CD4-positive, CD25-positive, alpha-beta regulatory T cell (primary cell): ENCODE results near the gene GFRA4. TPM values are rescaled to one million over a fixed set of nuclear protein-coding genes. Genes with fewer than 3 reads are reported as not detected.

Experiments used
- ATAC-seq, 2 donors: fragments of 150-1000 bp; cut with Tn5 transposase; one replicate each; pipeline ENCODE4 v1.10.0; 2021; ENCODE audit warnings: low read depth in 2 of 2, moderate number of reproducible peaks in 2 of 2, moderate library complexity in 1 of 2
- DNase-seq, 3 donors: peaks; one replicate each; pipeline versions ENCODE4 v3.0.0 to v3.0.0-alpha.2; 2012 to 2022; ENCODE audit warnings: mixed read lengths in 1 of 3
- H3K27ac ChIP-seq: one replicate; pipeline ENCODE4 v1.7.0; 2013; ENCODE audit warnings: mild to moderate bottlenecking, low read length; ENCODE audit not compliant: insufficient read depth, poor library complexity, severe bottlenecking
- H3K27me3 ChIP-seq: one replicate; pipeline ENCODE4 v1.7.0; 2013; ENCODE audit warnings: low read length; ENCODE audit not compliant: control insufficient read depth, insufficient read depth
- H3K36me3 ChIP-seq: one replicate; pipeline ENCODE4 v1.7.0; 2013; ENCODE audit warnings: mild to moderate bottlenecking, low read length, moderate library complexity; ENCODE audit not compliant: control insufficient read depth, insufficient read depth
- H3K4me1 ChIP-seq: 2 replicates; pipeline ENCODE4 v1.7.0; 2013; ENCODE audit warnings: mild to moderate bottlenecking, low read length; ENCODE audit not compliant: insufficient read depth, control insufficient read depth, poor library complexity, severe bottlenecking
- H3K4me3 ChIP-seq: one replicate; pipeline ENCODE4 v1.7.0; 2013; ENCODE audit warnings: low read depth, mild to moderate bottlenecking, low read length, moderate library complexity
- H3K9me3 ChIP-seq, 2 experiments: 1 replicate in 1 of 2; 2 replicates in 1 of 2; pipeline ENCODE4 v1.7.0; 2013; ENCODE audit warnings: low read length in 2 of 2, mild to moderate bottlenecking in 1 of 2, moderate library complexity in 1 of 2; ENCODE audit not compliant: control insufficient read depth in 2 of 2
- H3K27ac Mint-ChIP-seq, 3 donors: one replicate each; pipeline ENCODE4 v1.8.0; 2020 to 2022; ENCODE audit warnings: mild to moderate bottlenecking in 3 of 3, mixed read lengths in 3 of 3, moderate library complexity in 2 of 3
- H3K27me3 Mint-ChIP-seq: one replicate; pipeline ENCODE4 v1.8.0; 2022; ENCODE audit warnings: mild to moderate bottlenecking, mixed read lengths
- H3K36me3 Mint-ChIP-seq: one replicate; pipeline ENCODE4 v1.8.0; 2020; ENCODE audit warnings: mixed read lengths
- H3K4me1 Mint-ChIP-seq, 4 donors: one replicate each; pipeline ENCODE4 v1.8.0; 2020 to 2022; ENCODE audit warnings: mixed read lengths in 4 of 4, mild to moderate bottlenecking in 1 of 4
- H3K4me3 Mint-ChIP-seq, 4 donors: one replicate each; pipeline ENCODE4 v1.8.0; 2020 to 2022; ENCODE audit warnings: mild to moderate bottlenecking in 4 of 4, mixed read lengths in 4 of 4, moderate library complexity in 3 of 4
- H3K9me3 Mint-ChIP-seq, 7 donors: one replicate each; pipeline ENCODE4 v1.8.0; 2020 to 2022; ENCODE audit warnings: mixed read lengths in 7 of 7, mild to moderate bottlenecking in 3 of 7, moderate library complexity in 2 of 7
- polyA plus RNA-seq, 4 donors: library from polyadenylated mRNA; unstranded; fragments of 300-500 nt; fragmentation: Illumina TruSeq; gene quantifications; one replicate each; pipeline ENCODE4 v1.2.3, GENCODE V29; 2021
- total RNA-seq: library from RNA; stranded (reverse); gene quantifications from one replicate; pipeline ENCODE4 v1.2.3, GENCODE V29; 2022

Gene GFRA4
- total and polyA plus RNA-seq, 5 donors from 2014 or later: not detected

DNA sequence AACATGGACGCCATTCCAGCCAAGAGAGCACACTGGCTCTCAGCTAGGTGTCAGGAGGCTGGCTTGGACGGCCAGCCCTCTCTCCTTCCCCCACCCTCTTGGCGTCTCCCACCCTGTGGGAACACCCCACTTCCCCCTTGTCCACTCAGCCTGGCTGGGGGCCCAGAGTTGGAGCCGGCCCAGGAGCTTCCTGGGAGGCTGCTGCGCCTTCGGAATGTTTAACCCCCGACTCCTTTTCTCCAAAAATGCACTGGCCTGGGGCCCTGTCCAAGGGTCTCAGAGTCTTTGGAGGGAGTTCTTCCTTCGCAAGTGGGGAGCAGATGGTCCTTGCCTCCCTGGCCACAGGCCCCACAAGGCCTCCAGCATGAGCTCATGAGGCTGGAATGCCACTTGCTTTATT is 14.5 kb upstream of the GFRA4 start:
- Mint-ChIP-seq H3K4me3 (no peak overlapping the region), H3K4me1 (peaks cover 0 to 7% (median 0%) of the 10 kb centered on the region in 4 donors), H3K27me3 (peaks cover 52% of the 10 kb centered on the region), H3K9me3 (peaks cover 0 to 2% (median 0%) of the 10 kb centered on the region in 7 donors), H3K27ac (no peak overlapping the region), H3K36me3 (no peaks in the 10 kb centered on the region)
- DNase-seq (no peak), ATAC-seq (no peak)
- Histone ChIP-seq H3K4me3 (no peak overlapping the region), H3K27me3 (no peaks in the 10 kb centered on the region), H3K27ac (no peak overlapping the region), H3K4me1 (peaks cover 4% of the 10 kb centered on the region), H3K36me3 (no peaks in the 10 kb centered on the region), H3K9me3 (no peaks in the 10 kb centered on the region)

DNA sequence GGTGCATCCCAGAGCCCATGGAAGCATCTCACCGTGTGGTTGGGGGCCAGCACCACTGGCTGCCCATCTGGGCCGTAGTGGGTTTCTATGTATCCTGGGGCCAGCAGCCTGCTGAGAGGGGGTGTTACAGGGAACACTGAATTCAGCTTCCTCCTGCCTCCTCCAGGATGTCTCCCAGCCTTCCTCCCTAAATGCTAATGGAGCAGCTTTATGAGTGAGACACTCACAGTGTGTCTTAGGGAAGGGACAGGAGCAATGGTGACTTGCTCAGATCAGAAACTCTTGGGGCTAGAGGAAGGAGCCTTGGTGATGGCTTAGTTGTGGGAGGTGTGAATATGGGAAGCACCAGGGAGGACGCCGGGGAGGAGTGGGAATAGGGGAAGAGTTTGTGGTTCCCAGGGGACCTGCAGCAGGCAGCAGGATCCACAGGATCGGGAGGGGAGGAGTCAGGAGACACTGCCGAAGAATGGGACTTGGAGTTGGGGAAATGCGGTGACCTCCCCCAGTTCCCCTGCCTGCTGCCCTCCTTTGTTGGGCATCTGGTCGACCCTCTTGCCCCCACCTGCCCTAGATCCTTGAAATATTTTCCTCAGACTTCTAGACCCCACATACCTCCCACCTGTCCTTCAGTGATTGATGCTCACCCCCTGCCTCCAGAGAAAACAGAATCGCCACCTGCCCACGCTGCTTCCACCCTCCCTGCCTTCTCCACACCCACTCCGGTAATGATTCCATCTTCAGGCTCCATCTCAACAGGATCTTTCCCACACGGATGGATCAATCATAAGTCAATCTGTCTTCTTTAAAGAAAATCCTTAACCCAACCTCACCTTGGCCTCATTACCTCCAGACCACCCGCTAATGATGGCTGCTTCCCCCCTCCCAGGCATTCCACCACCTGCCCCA is 12.0 kb upstream of the GFRA4 start:
- DNase-seq (no peak), ATAC-seq (no peak)
- no peak overlapping the region for H3K4me3 ChIP-seq
- H3K9me3 ChIP-seq: no peaks in the 10 kb centered on the region
- no peak overlapping the region for H3K4me3 Mint-ChIP-seq
- H3K4me1 Mint-ChIP-seq: peaks cover 0 to 9% (median 0%) of the 10 kb centered on the region in 4 donors
- H3K27me3 Mint-ChIP-seq: peaks cover 48% of the 10 kb centered on the region
- H3K9me3 Mint-ChIP-seq: peaks cover 0 to 2% (median 0%) of the 10 kb centered on the region in 7 donors
- peak overlapping the region in 1 of 3 donors; percentile 67 for H3K27ac Mint-ChIP-seq
- H3K36me3 ChIP-seq: no peaks in the 10 kb centered on the region
- no peaks in the 10 kb centered on the region for H3K27me3 ChIP-seq
- H3K27ac ChIP-seq: no peak overlapping the region
- no peaks in the 10 kb centered on the region for H3K36me3 Mint-ChIP-seq
- peaks cover 6% of the 10 kb centered on the region for H3K4me1 ChIP-seq

DNA sequence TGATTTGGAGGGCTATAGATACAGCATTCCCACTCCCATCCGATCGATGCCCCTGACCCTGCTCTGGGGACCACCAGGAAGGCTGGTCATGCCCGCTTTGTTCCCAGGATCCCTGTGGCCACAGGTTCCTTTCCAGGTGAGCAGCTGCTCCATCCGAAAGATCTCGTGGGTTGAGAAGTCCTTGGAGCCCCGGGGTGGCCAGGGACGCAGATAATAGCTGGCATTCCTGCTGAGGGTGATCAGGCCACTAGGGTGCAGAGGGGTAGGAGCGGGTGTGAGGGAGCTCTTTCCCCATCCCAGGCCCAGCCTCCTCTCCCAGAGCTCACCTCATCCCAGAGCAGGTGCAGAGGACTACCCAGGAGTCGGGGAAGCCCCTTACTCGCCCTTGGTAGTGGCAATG is 11.2 kb upstream of the GFRA4 start:
- no peak overlapping the region for H3K4me3 ChIP-seq
- no peak for ATAC-seq
- no peak overlapping the region for H3K27ac ChIP-seq
- H3K9me3 Mint-ChIP-seq: peaks cover 0 to 2% (median 0%) of the 10 kb centered on the region in 7 donors
- no peaks in the 10 kb centered on the region for H3K36me3 ChIP-seq
- H3K36me3 Mint-ChIP-seq: no peaks in the 10 kb centered on the region
- H3K27me3 ChIP-seq: no peaks in the 10 kb centered on the region
- H3K4me1 Mint-ChIP-seq: peaks cover 0 to 6% (median 0%) of the 10 kb centered on the region in 4 donors
- peaks cover 6% of the 10 kb centered on the region for H3K4me1 ChIP-seq
- H3K4me3 Mint-ChIP-seq: no peak overlapping the region
- H3K9me3 ChIP-seq: no peaks in the 10 kb centered on the region
- H3K27me3 Mint-ChIP-seq: peaks cover 48% of the 10 kb centered on the region
- DNase-seq: no peak
- H3K27ac Mint-ChIP-seq: peak overlapping the region in 1 of 3 donors; percentile 63

DNA sequence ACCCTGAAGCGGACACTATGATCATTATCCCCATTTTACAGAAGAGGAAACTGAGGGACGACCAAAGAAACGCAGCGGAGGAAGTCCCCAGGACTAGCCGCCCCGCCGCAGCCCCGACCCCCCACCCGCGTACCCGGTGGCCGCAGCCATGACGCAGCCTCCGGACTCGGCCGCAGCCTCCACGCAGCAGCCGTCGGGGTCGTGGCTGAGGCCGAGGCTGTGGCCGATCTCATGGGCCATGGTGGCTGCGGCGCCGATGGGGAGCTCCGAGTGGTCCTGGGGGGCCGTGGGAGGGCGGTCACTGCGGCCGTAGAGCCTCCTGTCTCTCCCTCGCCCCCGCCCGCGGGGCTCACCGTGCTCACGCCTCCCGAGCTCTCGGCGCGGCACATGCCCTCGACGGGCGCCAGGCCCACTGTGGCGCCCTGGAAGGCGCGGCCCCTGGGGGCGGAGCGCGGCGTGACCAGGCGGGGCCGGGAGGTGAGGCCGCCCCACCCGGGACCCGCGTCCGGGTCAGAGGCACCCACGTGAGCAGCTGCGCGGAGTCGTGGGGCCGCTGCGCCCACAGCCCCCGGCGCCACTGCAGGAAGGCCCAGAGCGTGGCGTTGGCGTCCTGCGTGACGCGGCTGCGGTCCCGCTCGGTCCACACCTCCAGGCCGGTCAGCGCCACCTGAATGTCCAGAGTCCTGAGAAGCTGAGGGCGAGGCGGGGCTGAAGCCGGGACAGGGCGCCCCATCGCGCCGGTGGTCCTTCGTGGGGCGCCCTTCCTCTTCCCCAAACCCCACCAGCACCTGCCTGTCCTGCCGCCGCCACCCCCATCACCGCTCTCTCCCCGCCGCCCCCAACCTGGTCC is 10.2 kb upstream of the GFRA4 start:
- Histone ChIP-seq H3K27ac (no peak overlapping the region), H3K27me3 (no peaks in the 10 kb centered on the region)
- H3K27ac Mint-ChIP-seq: no peak overlapping the region

DNA sequence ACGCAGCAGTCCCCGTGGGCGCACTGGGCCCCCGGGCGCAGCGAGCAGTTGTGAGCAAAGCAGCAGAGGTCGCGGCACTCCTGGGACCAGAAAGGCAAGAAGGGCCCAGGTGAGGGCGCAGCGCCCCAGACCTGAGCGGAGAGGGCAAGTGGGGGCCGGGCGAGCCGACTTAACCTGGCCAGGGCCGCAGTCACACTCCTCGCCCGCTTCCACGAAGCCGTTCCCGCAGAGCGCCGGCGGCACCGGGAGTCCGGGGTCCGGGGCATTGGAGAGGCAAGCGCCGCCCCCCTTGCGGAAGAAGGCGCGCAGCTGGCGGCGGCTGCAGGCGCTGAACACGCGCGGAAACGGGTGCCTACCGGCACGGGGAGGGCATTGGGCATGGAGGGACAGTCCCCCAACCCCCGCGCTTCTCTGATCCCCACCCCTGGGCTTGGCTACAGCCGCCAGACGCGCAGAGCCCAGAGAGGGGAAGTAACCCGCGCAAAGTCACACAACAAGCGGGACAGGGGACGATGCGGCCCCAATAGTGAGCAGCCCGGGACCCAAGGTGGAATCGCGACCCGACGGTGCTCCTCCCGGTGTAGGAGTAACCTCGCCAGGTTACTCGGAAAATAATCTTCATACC is 9.5 kb upstream of the GFRA4 start:
- H3K27me3 Mint-ChIP-seq: peaks cover 45% of the 10 kb centered on the region

More for the DNA sequence above, 10.2 kb upstream of the GFRA4 start:
- Histone ChIP-seq H3K36me3 (no peaks in the 10 kb centered on the region), H3K4me1 (peaks cover 6% of the 10 kb centered on the region), H3K9me3 (no peaks in the 10 kb centered on the region), H3K4me3 (no peak overlapping the region)
- H3K4me1 Mint-ChIP-seq: peaks cover 0 to 5% (median 0%) of the 10 kb centered on the region in 4 donors
- ATAC-seq (no peak), DNase-seq (no peak)
- no peak overlapping the region for H3K4me3 Mint-ChIP-seq
- H3K9me3 Mint-ChIP-seq: peaks cover 0 to 2% (median 0%) of the 10 kb centered on the region in 7 donors
- peaks cover 47% of the 10 kb centered on the region for H3K27me3 Mint-ChIP-seq
- H3K36me3 Mint-ChIP-seq: no peaks in the 10 kb centered on the region

DNA sequence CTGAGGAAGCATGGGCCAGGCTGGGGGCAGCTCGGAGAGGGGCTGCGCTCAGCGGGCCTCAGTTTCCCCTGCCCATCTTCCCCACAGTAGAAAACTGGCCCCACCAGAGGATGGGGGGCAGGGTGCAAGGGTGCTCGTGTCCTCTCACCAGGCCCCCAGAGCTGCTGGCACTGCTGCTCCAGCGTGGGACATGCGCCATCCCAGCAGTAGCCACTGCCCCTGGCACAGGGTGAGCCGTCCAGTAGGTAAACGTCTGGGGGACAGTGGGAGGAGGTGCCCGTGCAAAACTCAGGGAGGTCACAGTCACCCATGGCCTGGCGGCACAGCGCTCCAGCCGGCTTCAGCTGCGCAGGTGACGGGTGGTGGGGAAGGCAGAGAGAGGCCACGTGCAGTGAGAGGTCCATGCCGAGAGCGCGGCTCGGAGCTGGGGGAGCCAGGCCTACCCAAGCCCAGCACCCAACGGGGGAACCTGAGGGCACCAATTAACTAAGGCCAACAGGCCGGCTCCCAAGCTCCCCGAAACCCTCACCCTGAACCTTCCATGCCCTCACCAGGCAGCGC is 8.9 kb upstream of the GFRA4 start:
- no peaks in the 10 kb centered on the region for H3K36me3 Mint-ChIP-seq
- peaks cover 45% of the 10 kb centered on the region for H3K27me3 Mint-ChIP-seq
- no peak overlapping the region for H3K4me3 Mint-ChIP-seq
- H3K27ac ChIP-seq: no peak overlapping the region
- DNase-seq (no peak), ATAC-seq (no peak)
- no peaks in the 10 kb centered on the region for H3K36me3 ChIP-seq
- no peaks in the 10 kb centered on the region for H3K27me3 ChIP-seq
- H3K4me3 ChIP-seq: no peak overlapping the region
- H3K4me1 Mint-ChIP-seq: peaks cover 0 to 8% (median 0%) of the 10 kb centered on the region in 4 donors
- H3K9me3 Mint-ChIP-seq: peaks cover 0 to 2% (median 0%) of the 10 kb centered on the region in 7 donors
- peaks cover 6% of the 10 kb centered on the region for H3K4me1 ChIP-seq
- H3K9me3 ChIP-seq: no peaks in the 10 kb centered on the region
- H3K27ac Mint-ChIP-seq: no peak overlapping the region

More for the DNA sequence above, 9.5 kb upstream of the GFRA4 start:
- no peak overlapping the region for H3K4me3 Mint-ChIP-seq
- Histone ChIP-seq H3K27me3 (no peaks in the 10 kb centered on the region), H3K9me3 (no peaks in the 10 kb centered on the region), H3K4me3 (no peak overlapping the region), H3K27ac (no peak overlapping the region), H3K4me1 (peaks cover 6% of the 10 kb centered on the region), H3K36me3 (no peaks in the 10 kb centered on the region)
- H3K4me1 Mint-ChIP-seq: peaks cover 0 to 5% (median 0%) of the 10 kb centered on the region in 4 donors
- peak in 1 of 3 donors; percentile 23 for DNase-seq
- ATAC-seq: peak in 1 of 2 donors; percentile 13
- peaks cover 0 to 2% (median 0%) of the 10 kb centered on the region in 7 donors for H3K9me3 Mint-ChIP-seq
- H3K36me3 Mint-ChIP-seq: no peaks in the 10 kb centered on the region
- no peak overlapping the region for H3K27ac Mint-ChIP-seq

DNA sequence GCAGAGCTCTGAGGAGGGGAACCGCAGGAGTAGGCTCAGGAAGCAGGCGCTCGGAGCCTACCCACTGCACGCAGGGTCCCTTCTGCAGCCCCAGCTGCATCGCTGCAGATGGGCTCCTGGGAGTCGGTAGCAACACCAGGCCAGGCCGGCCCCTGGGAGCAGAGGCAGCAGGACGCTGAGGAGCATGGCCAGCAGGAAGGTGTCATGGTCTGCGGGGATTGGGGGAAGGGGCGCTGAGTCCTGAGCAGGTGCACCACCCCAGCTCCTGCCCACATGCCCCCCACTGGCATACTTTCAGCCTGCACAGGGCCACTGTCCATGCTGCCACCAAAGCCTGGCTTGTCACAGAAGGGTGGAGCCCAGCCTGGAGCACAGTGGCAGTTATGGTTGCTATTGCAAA is 7.7 kb upstream of the GFRA4 start:
- no peaks in the 10 kb centered on the region for H3K36me3 Mint-ChIP-seq
- ATAC-seq (no peak), DNase-seq (no peak)
- no peak overlapping the region for H3K27ac Mint-ChIP-seq
- H3K9me3 ChIP-seq: no peaks in the 10 kb centered on the region
- no peak overlapping the region for H3K27ac ChIP-seq
- H3K4me3 ChIP-seq: no peak overlapping the region
- peaks cover 9% of the 10 kb centered on the region for H3K4me1 ChIP-seq
- no peaks in the 10 kb centered on the region for H3K27me3 ChIP-seq
- peaks cover 0 to 12% (median 5%) of the 10 kb centered on the region in 4 donors for H3K4me1 Mint-ChIP-seq
- H3K27me3 Mint-ChIP-seq: peaks cover 35% of the 10 kb centered on the region
- no peak overlapping the region for H3K4me3 Mint-ChIP-seq
- H3K36me3 ChIP-seq: no peaks in the 10 kb centered on the region
- H3K9me3 Mint-ChIP-seq: peaks cover 0 to 2% (median 0%) of the 10 kb centered on the region in 7 donors
